ENCODE results near the gene C22orf23. TPM values are rescaled to one million over a fixed set of nuclear protein-coding genes. Genes with fewer than 3 reads are reported as not detected.

C22orf23 gene
- total and polyA plus RNA-seq, 2 of the 4 experiments (the other 2 are of a cell fraction), result 0.39 to 0.54 TPM

DNA sequence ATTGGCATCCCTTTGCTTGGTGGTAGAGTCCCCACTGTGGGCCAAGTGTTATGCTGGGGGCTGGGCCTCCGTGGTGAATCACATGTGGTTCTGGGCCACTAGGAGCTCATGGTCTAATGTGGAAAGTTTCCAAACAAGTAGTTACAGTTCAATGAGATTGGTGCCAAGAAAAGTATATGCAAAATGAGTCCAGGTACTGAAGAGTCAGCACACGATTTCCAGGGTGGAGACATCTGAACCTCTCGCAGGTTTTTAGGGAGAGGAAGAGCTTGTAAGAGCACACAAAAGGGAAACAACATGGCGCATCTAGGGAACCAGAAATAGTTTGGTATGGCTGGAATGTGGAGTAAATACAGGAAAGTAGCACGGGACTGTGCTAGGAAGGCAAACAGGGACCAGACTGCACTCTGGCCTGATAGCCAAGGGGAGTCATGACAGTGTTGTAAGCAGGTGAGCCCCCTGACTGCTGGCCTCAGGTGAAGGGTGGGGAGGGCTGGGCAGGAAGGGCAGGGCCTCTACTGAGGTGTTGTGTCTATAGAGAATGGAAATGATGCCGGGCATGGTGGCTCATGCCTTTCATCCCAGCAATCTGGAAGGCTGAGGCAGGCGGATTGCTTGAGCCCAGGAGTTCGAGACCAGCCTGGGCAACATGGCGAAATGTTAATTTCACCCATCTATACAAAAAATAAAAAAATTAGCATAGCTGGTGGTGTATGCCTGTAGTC is 12.7 kb upstream of the C22orf23 start:
- CTCF ChIA-PET, result interaction anchor here (0.6 to 1.3 kb wide), 4 partner anchors 32 to 148 kb away, joined by 3 to 6 read pairs (median 4); no protein-coding TSS in a partner anchor
- Histone ChIP-seq H3K18ac (ENCODE audit: low read depth, low read length) (peak overlapping the region; percentile 36; the same call in 1 of the 2 replicates), H3K9ac (ENCODE audit: low read depth, low read length) (no peak overlapping the region), H3K27me3 (ENCODE audit: control insufficient read depth, insufficient read depth, low read length) (no peaks in the 10 kb centered on the region), H2BK5ac (ENCODE audit: low read depth, low read length, poor library complexity, severe bottlenecking) (peak overlapping the region; percentile 21), H4K5ac (ENCODE audit: low read depth, low read length) (no peak overlapping the region), H3K4me1 (ENCODE audit: control insufficient read depth, insufficient read depth, low read length) (peaks cover 7% of the 10 kb centered on the region), H3K4ac (ENCODE audit: low read depth, low read length) (no peak overlapping the region), H3K4me2 (ENCODE audit: low read depth, low read length) (no peak overlapping the region), H3K27ac (ENCODE audit: insufficient read depth, low read length) (no peak overlapping the region), H4K20me1 (ENCODE audit: insufficient read depth, low read length) (peaks cover 12% of the 10 kb centered on the region), H2BK120ac (ENCODE audit: low read depth, low read length) (no peak overlapping the region), H3K9me3 (ENCODE audit: control insufficient read depth, insufficient read depth, low read length) (no peaks in the 10 kb centered on the region), H3K9me1 (ENCODE audit: insufficient read depth, low read length) (peaks cover 5% of the 10 kb centered on the region; the same call in 1 of the 2 replicates), H3K36me3 (ENCODE audit: control insufficient read depth, insufficient read depth, low read length) (peaks cover 34% of the 10 kb centered on the region), H3K23ac (ENCODE audit: low read depth, low read length) (no peak overlapping the region), H4K91ac (ENCODE audit: insufficient read depth, low read depth, low read length) (0 out of 2 replicates have a peak overlapping the region, but pooled peaks have one; percentile 14), H3K4me3 (ENCODE audit: insufficient read depth, low read depth, low read length) (no peak overlapping the region), H4K8ac (ENCODE audit: low read depth in 2 of 2, low read length in 2 of 2) (no peak overlapping the region), H2BK15ac (ENCODE audit: low read depth, low read length) (no peak overlapping the region), H2AK5ac (ENCODE audit: low read depth, low read length) (no peak overlapping the region), H2AK9ac (replicated peaks; ENCODE audit: low read depth, low read length, poor library complexity) (peak overlapping the region; percentile 7), H3K14ac (replicated peaks; ENCODE audit: low read depth, low read length) (no peak overlapping the region; the same call in 1 of the 2 replicates), H3K79me1 (ENCODE audit: low read depth in 1 of 2, low read length in 2 of 2) (peaks cover 14 to 17% of the 10 kb centered on the region in 2 experiments), H2BK20ac (ENCODE audit: low read depth, low read length) (no peak overlapping the region), H3K56ac (ENCODE audit: extremely low read depth, insufficient read depth, low read length) (no peak overlapping the region), H2AFZ (replicated peaks; ENCODE audit: low read length, poor library complexity) (peak overlapping the region; percentile 2)
- dilution Hi-C loops (cut with HindIII; ENCODE audit: low sequenced_read_pairs, unreplicated experiment), result no loop called here
- TF ChIP-seq, protein P1, sequence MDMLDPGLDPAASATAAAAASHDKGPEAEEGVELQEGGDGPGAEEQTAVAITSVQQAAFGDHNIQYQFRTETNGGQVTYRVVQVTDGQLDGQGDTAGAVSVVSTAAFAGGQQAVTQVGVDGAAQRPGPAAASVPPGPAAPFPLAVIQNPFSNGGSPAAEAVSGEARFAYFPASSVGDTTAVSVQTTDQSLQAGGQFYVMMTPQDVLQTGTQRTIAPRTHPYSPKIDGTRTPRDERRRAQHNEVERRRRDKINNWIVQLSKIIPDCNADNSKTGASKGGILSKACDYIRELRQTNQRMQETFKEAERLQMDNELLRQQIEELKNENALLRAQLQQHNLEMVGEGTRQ (IDR thresholded peaks at IDR 0.05; ENCODE audit: low read depth, low read length), result no peak
- TF ChIP-seq, protein P2, sequence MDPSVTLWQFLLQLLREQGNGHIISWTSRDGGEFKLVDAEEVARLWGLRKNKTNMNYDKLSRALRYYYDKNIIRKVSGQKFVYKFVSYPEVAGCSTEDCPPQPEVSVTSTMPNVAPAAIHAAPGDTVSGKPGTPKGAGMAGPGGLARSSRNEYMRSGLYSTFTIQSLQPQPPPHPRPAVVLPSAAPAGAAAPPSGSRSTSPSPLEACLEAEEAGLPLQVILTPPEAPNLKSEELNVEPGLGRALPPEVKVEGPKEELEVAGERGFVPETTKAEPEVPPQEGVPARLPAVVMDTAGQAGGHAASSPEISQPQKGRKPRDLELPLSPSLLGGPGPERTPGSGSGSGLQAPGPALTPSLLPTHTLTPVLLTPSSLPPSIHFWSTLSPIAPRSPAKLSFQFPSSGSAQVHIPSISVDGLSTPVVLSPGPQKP (IDR thresholded peaks at IDR 0.05; ENCODE audit: borderline replicate concordance, low read depth, low read length), result no peak
- TF ChIP-seq, protein P3, sequence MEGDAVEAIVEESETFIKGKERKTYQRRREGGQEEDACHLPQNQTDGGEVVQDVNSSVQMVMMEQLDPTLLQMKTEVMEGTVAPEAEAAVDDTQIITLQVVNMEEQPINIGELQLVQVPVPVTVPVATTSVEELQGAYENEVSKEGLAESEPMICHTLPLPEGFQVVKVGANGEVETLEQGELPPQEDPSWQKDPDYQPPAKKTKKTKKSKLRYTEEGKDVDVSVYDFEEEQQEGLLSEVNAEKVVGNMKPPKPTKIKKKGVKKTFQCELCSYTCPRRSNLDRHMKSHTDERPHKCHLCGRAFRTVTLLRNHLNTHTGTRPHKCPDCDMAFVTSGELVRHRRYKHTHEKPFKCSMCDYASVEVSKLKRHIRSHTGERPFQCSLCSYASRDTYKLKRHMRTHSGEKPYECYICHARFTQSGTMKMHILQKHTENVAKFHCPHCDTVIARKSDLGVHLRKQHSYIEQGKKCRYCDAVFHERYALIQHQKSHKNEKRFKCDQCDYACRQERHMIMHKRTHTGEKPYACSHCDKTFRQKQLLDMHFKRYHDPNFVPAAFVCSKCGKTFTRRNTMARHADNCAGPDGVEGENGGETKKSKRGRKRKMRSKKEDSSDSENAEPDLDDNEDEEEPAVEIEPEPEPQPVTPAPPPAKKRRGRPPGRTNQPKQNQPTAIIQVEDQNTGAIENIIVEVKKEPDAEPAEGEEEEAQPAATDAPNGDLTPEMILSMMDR (conservative IDR thresholded peaks at IDR 0.05; ENCODE audit: low read depth, low read length), result no peak
- no peak for TF ChIP-seq RFX5 (IDR thresholded peaks at IDR 0.05; ENCODE audit: low read depth, low read length)
- TF ChIP-seq MAZ (IDR thresholded peaks at IDR 0.05; ENCODE audit: borderline replicate concordance, low read depth, low read length), result no peak
- TF ChIP-seq CEBPB (IDR thresholded peaks at IDR 0.05; ENCODE audit: low read depth, low read length), result no peak
- no peak for TF ChIP-seq SMC3 (IDR thresholded peaks at IDR 0.05; ENCODE audit: low read depth, low read length)
- no TSS peak for BruUV-seq (replicated peaks)
- WGBS, 2 experiments (ENCODE audit: extremely low coverage in 2 of 2, insufficient read length in 1 of 2), result 79% methylated on average over 3 of the region's 9 CpGs; no CpG with 5 or more reads in 1 of the 2 experiments
- DNase-seq (peak; percentile 11), ATAC-seq (ENCODE audit: low read depth) (peak; percentile 49)
- POLR2A ChIA-PET (ENCODE audit: unreplicated experiment), result no interaction called here
- in situ Hi-C loops (cut with MboI; ENCODE audit: low sequenced_read_pairs), result no loop called here
- intact Hi-C loops (cut with micrococcal nuclease), result loop anchor here (1.0 kb wide), 2 partner anchors 79 to 149 kb away; no protein-coding TSS in a partner anchor
